ENCODE data around the gene ZMYND10.
A peak's percentile ranks its signal among the peaks of the same experiment; 100 is the strongest.

ZMYND10 gene

GRCh38 chr3:50341537-50341936 lies 4.0 kb downstream of the ZMYND10 start:
- Mint-ChIP-seq H3K4me3 (no peak overlapping the region), H3K27ac (no peak overlapping the region), H3K36me3 (ENCODE audit: low read depth) (no peaks in the 10 kb centered on the region), H3K27me3 (ENCODE audit: low read depth, poor library complexity) (peaks cover 89% of the 10 kb centered on the region), H3K9me3 (peaks cover 4% of the 10 kb centered on the region), H3K4me1 (peaks cover 32% of the 10 kb centered on the region)
- no peak for DNase-seq
- TF ChIP-seq, protein P1, sequence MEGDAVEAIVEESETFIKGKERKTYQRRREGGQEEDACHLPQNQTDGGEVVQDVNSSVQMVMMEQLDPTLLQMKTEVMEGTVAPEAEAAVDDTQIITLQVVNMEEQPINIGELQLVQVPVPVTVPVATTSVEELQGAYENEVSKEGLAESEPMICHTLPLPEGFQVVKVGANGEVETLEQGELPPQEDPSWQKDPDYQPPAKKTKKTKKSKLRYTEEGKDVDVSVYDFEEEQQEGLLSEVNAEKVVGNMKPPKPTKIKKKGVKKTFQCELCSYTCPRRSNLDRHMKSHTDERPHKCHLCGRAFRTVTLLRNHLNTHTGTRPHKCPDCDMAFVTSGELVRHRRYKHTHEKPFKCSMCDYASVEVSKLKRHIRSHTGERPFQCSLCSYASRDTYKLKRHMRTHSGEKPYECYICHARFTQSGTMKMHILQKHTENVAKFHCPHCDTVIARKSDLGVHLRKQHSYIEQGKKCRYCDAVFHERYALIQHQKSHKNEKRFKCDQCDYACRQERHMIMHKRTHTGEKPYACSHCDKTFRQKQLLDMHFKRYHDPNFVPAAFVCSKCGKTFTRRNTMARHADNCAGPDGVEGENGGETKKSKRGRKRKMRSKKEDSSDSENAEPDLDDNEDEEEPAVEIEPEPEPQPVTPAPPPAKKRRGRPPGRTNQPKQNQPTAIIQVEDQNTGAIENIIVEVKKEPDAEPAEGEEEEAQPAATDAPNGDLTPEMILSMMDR (IDR thresholded peaks at IDR 0.05): no peak

DNA sequence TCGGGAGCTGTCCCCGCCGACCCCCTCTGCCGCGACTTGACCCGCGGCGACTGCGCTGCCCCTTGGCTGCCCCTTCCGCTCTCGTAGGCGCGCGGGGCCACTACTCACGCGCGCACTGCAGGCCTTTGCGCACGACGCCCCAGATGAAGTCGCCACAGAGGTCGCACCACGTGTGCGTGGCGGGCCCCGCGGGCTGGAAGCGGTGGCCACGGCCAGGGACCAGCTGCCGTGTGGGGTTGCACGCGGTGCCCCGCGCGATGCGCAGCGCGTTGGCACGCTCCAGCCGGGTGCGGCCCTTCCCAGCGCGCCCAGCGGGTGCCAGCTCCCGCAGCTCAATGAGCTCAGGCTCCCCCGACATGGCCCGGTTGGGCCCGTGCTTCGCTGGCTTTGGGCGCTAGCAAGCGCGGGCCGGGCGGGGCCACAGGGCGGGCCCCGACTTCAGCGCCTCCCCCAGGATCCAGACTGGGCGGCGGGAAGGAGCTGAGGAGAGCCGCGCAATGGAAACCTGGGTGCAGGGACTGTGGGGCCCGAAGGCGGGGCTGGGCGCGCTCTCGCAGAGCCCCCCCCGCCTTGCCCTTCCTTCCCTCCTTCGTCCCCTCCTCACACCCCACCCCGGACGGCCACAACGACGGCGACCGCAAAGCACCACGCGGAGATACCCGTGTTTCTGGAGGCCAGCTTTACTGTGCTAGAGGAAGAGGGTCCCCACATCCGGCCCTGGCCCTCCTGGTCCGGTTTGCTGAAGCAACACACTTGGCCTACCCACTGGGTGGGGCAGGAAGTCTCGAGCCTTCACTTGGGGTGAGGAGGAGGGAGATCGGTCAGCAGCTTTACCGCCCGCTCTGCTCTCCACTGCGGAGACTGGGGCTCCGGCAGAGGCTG lies 4.8 kb downstream of the ZMYND10 start, which contains the start of gene RASSF1:
Gene RASSF1, minus strand, starts transcription at position 389 of the 882 bp plus-strand sequence. Its CDS starts 31 bp downstream, at position 358.
- Mint-ChIP-seq H3K27me3 (ENCODE audit: low read depth, poor library complexity) (peaks cover 80% of the 10 kb centered on the region), H3K9me3 (peaks cover 4% of the 10 kb centered on the region), H3K4me1 (peaks cover 36% of the 10 kb centered on the region), H3K4me3 (peak within 1 kb of the TSS; percentile 61), H3K36me3 (ENCODE audit: low read depth) (no peaks in the 10 kb centered on the region), H3K27ac (no peak within 1 kb of the TSS)
- TF ChIP-seq, protein P1 (IDR thresholded peaks at IDR 0.05): no peak
- no peak for DNase-seq

- Mint-ChIP-seq H3K27me3 (ENCODE audit: low read depth, poor library complexity) (peaks cover 74% of the 10 kb centered on the region), H3K9me3 (peaks cover 4% of the 10 kb centered on the region), H3K36me3 (ENCODE audit: low read depth) (no peaks in the 10 kb centered on the region), H3K4me3 (peak overlapping the region; percentile 25), H3K4me1 (peaks cover 41% of the 10 kb centered on the region), H3K27ac (no peak overlapping the region)
- no peak for DNase-seq
- TF ChIP-seq, protein P1 (IDR thresholded peaks at IDR 0.05): no peak
Observed at GRCh38 chr3:50340147-50340447, 5.4 kb downstream of the ZMYND10 start.

DNA sequence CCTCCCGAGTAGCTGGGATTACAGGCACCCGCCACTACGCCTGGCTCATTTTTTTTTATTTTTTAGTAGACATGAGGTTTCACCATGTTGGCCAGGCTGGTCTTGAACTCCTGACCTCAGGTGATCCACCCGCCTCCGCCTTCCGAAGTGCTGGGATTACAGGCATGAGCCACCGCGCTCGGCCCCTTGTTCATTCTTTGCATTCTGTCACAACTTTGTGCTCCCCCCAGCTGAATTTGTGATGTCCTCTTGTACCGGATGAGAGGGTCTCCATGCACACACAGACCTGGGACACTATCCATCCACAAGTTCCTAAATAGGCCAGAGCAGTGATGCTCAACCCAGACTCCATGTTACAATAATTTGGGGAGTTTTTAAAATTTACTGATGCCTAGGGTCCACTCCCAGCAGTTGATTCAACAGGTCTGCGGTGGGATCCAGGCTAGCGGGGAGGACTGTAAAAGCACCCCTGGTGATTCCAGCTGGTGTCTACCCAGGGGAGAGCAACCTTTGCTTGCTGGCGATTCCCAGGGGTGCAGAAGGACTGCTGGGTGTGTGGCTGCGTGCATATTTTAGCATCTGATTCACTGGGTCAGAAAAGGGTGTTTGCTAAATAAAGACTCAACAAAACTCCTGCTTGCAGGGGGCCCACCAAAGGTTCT lies 5.9 kb downstream of the ZMYND10 start:
- DNase-seq: no peak
- peaks cover 4% of the 10 kb centered on the region for H3K9me3 Mint-ChIP-seq
- peaks cover 69% of the 10 kb centered on the region for H3K27me3 Mint-ChIP-seq (ENCODE audit: low read depth, poor library complexity)
- TF ChIP-seq, protein P1 (IDR thresholded peaks at IDR 0.05): no peak
- no peaks in the 10 kb centered on the region for H3K36me3 Mint-ChIP-seq (ENCODE audit: low read depth)
- H3K4me1 Mint-ChIP-seq: peaks cover 43% of the 10 kb centered on the region
- H3K4me3 Mint-ChIP-seq: peak overlapping the region; percentile 61
- H3K27ac Mint-ChIP-seq: no peak overlapping the region

GRCh38 chr3:50338965-50339364 lies 6.6 kb downstream of the ZMYND10 start:
- Mint-ChIP-seq H3K4me1 (peaks cover 50% of the 10 kb centered on the region), H3K4me3 (peak overlapping the region; percentile 94), H3K27ac (no peak overlapping the region), H3K36me3 (ENCODE audit: low read depth) (no peaks in the 10 kb centered on the region), H3K27me3 (ENCODE audit: low read depth, poor library complexity) (peaks cover 63% of the 10 kb centered on the region), H3K9me3 (peaks cover 2% of the 10 kb centered on the region)
- no peak for DNase-seq
- TF ChIP-seq, protein P1 (IDR thresholded peaks at IDR 0.05): no peak

All from nephron progenitor cell (in vitro differentiated cells).